Adrenal gland (tissue), 5 donors: ENCODE results near the gene MTNR1A.

Source experiments
- CTCF ChIP-seq, 6 experiments: fragments of 450-650 bp in 4 of 6; fragments of 200-600 bp in 2 of 6; sonication (generic) in 1 of 6; IDR thresholded peaks; 1 replicate in 5 of 6; 2 replicates in 1 of 6; pipeline versions ENCODE4 v1.5.1 to v1.8.0; 2016 to 2021; ENCODE audit warnings: antibody characterized with exemption in 6 of 6, mild to moderate bottlenecking in 2 of 6, moderate library complexity in 1 of 6
- POLR2A ChIP-seq, 2 donors: fragments of 450-650 bp; IDR thresholded peaks; one replicate each; pipeline ENCODE4 v1.6.1; 2017; ENCODE audit warnings: antibody characterized with exemption in 2 of 2, mild to moderate bottlenecking in 2 of 2, moderate library complexity in 1 of 2
- donor health status: DM: no; HTN: no; CAD: no.

GRCh38 chr4:186483656-186484055, 71.7 kb downstream of the MTNR1A start:
- TF ChIP-seq CTCF (IDR thresholded peaks at IDR 0.05) = no peak
- no peak for TF ChIP-seq POLR2A (IDR thresholded peaks at IDR 0.05)
